WTC11 (cell line): ENCODE results near the gene FHOD3. TPM values are rescaled to one million over a fixed set of nuclear protein-coding genes. Genes with fewer than 3 reads are reported as not detected.

Experiments used
- ATAC-seq: fragments of 200-7000 bp; cut with Tn5 transposase; 2 replicates; pipeline ENCODE4 v1.10.0; 2021; ENCODE audit warnings: mild to moderate bottlenecking, moderate library complexity
- CTCF ChIA-PET: fragments of 300-600 bp; sonication (Branson Sonifier 250); formaldehyde crosslinking; loops from one replicate; lab custom pipeline; 2021; ENCODE audit warnings: antibody characterized with exemption; lab: Charles Lee
- POLR2A ChIA-PET: fragments of 350-600 bp; sonication (Branson Sonifier 250); formaldehyde crosslinking; loops from one replicate; lab custom pipeline; 2021; ENCODE audit warnings: antibody characterized with exemption; lab: Charles Lee
- DNase-seq: peaks from one replicate; pipeline ENCODE4 v3.0.0; 2021; ENCODE audit warnings: low spot score
- H3K27ac Mint-ChIP-seq: 2 replicates; pipeline ENCODE4 v1.8.0; 2021; ENCODE audit warnings: mixed read lengths
- H3K27me3 Mint-ChIP-seq: 2 replicates; pipeline ENCODE4 v1.8.0; 2021; ENCODE audit warnings: low read depth, mild to moderate bottlenecking, moderate library complexity, mixed read lengths
- H3K36me3 Mint-ChIP-seq: 2 replicates; pipeline ENCODE4 v1.8.0; 2021; ENCODE audit warnings: mixed read lengths
- H3K4me1 Mint-ChIP-seq: 2 replicates; pipeline ENCODE4 v1.8.0; 2022; ENCODE audit warnings: mixed read lengths
- H3K4me3 Mint-ChIP-seq: 2 replicates; pipeline ENCODE4 v1.8.0; 2021; ENCODE audit warnings: mild to moderate bottlenecking, moderate library complexity, mixed read lengths
- H3K9me3 Mint-ChIP-seq: 2 replicates; pipeline ENCODE4 v1.8.0; 2021; ENCODE audit warnings: mixed read lengths
- FOXP4 ChIP-seq: sonication (generic); formaldehyde crosslinking; IDR thresholded peaks from 2 replicates; pipeline ENCODE4 v1.8.0; 2022; ENCODE audit warnings: mild to moderate bottlenecking, missing genetic modification reagents
- HMGA2 ChIP-seq: fragments of 250-450 bp; sonication (Bioruptor Pico); IDR thresholded peaks from 2 replicates; pipeline ENCODE4 v1.4.0; 2021; ENCODE audit warnings: mild to moderate bottlenecking, moderate library complexity
- HMGXB4 ChIP-seq: sonication (generic); formaldehyde crosslinking; IDR thresholded peaks from 2 replicates; pipeline ENCODE4 v1.8.1; 2023; ENCODE audit warnings: mild to moderate bottlenecking, moderate library complexity, missing genetic modification reagents
- KAT7 ChIP-seq: sonication (generic); formaldehyde crosslinking; IDR thresholded peaks from 2 replicates; pipeline ENCODE4 v1.8.1; 2023; ENCODE audit warnings: missing genetic modification reagents, mild to moderate bottlenecking, borderline replicate concordance
- SMAD3 ChIP-seq: sonication (generic); formaldehyde crosslinking; IDR thresholded peaks from 2 replicates; pipeline ENCODE4 v1.8.0; 2022; ENCODE audit warnings: missing genetic modification reagents, mild to moderate bottlenecking, borderline replicate concordance
- SP1 ChIP-seq: sonication (generic); formaldehyde crosslinking; conservative IDR thresholded peaks from 2 replicates; pipeline ENCODE4 v1.8.1; 2022; ENCODE audit warnings: missing genetic modification reagents
- TP53 ChIP-seq: sonication (generic); formaldehyde crosslinking; IDR thresholded peaks from 2 replicates; pipeline ENCODE4 v1.8.1; 2023; ENCODE audit warnings: mild to moderate bottlenecking, missing genetic modification reagents
- USF2 ChIP-seq: sonication (generic); formaldehyde crosslinking; IDR thresholded peaks from 2 replicates; pipeline ENCODE4 v1.8.1; 2023; ENCODE audit warnings: mild to moderate bottlenecking, missing genetic modification reagents, moderate library complexity
- ZNF317 ChIP-seq: sonication (generic); formaldehyde crosslinking; IDR thresholded peaks from 2 replicates; pipeline ENCODE4 v1.8.1; 2023; ENCODE audit warnings: low read depth, mild to moderate bottlenecking, moderate library complexity, missing genetic modification reagents, borderline replicate concordance
- total RNA-seq: library from RNA; stranded (reverse); gene quantifications from 3 replicates; pipeline ENCODE4 v1.2.3, GENCODE V29; 2021
- TF ChIP-seq, protein P1 (sequence below): fragments of 250-450 bp; sonication (Bioruptor Pico); IDR thresholded peaks from 2 replicates; pipeline ENCODE4 v1.8.0; 2021; ENCODE audit warnings: mild to moderate bottlenecking
- TF ChIP-seq, protein P2 (sequence below): fragments of 250-450 bp; sonication (Bioruptor Pico); conservative IDR thresholded peaks from 2 replicates; pipeline ENCODE4 v1.9.0; 2021; ENCODE audit warnings: mild to moderate bottlenecking
- TF ChIP-seq, protein P3 (sequence below): fragments of 250-450 bp; sonication (Bioruptor Pico); IDR thresholded peaks from 2 replicates; pipeline ENCODE4 v1.9.0; 2021; ENCODE audit warnings: mild to moderate bottlenecking, borderline replicate concordance

The FHOD3 gene
- total RNA-seq, 1 experiment from 2014 or later: 3.8 TPM

DNA sequence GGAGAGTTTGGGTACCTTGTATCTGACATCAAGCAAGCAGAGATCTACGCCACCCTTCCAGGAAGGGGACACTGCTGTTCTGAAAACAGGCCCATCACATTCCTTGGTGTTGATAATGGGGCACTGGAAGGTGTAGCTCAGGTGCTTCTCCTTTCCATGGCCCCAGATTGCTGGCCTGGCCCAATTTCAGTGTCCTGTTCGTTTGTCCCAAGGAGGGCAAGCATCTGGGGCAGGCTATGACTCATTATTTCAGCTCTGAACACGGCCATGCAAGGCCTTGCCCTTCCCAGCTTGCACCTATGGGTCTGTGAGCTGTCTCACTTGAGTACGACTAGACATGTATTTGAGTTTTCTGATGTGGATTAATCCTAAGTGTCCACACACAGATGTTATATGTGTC lies 101.5 kb downstream of the FHOD3 start (continued):
- TF ChIP-seq KAT7: no peak

- ChIA-PET CTCF (no interaction called here), POLR2A (no interaction called here)
Measured at GRCh38 chr18:36401462-36401861, 103.9 kb downstream of the FHOD3 start.

GRCh38 chr18:36402765-36403396 lies 105.4 kb downstream of the FHOD3 start:
- Mint-ChIP-seq H3K27ac (no peak overlapping the region), H3K27me3 (no peaks in the 10 kb centered on the region)
- peak; percentile 39 for DNase-seq
- TF ChIP-seq FOXP4 (CRISPR knock-in tag): no peak
- no peak for TF ChIP-seq TP53 (CRISPR knock-in tag)
- TF ChIP-seq HMGXB4 (CRISPR knock-in tag): no peak
- TF ChIP-seq, protein P1, sequence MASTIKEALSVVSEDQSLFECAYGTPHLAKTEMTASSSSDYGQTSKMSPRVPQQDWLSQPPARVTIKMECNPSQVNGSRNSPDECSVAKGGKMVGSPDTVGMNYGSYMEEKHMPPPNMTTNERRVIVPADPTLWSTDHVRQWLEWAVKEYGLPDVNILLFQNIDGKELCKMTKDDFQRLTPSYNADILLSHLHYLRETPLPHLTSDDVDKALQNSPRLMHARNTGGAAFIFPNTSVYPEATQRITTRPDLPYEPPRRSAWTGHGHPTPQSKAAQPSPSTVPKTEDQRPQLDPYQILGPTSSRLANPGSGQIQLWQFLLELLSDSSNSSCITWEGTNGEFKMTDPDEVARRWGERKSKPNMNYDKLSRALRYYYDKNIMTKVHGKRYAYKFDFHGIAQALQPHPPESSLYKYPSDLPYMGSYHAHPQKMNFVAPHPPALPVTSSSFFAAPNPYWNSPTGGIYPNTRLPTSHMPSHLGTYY (CRISPR knock-in tag): no peak
- TF ChIP-seq, all 79 proteins: peak for 0
- H3K36me3 Mint-ChIP-seq: no peaks in the 10 kb centered on the region
- H3K4me3 Mint-ChIP-seq: no peak overlapping the region
- H3K9me3 Mint-ChIP-seq: no peaks in the 10 kb centered on the region
- peak; percentile 98 for ATAC-seq
- H3K4me1 Mint-ChIP-seq: peaks cover 14% of the 10 kb centered on the region
- POLR2A ChIA-PET: no interaction called here
- CTCF ChIA-PET: interaction anchor here (0.7 to 1.6 kb wide), 11 partner anchors 9 to 330 kb away, joined by 3 to 21 read pairs (median 3); no protein-coding TSS in a partner anchor

More at GRCh38 chr18:36401462-36401861, 103.9 kb downstream of the FHOD3 start:
- TF ChIP-seq, protein P2, sequence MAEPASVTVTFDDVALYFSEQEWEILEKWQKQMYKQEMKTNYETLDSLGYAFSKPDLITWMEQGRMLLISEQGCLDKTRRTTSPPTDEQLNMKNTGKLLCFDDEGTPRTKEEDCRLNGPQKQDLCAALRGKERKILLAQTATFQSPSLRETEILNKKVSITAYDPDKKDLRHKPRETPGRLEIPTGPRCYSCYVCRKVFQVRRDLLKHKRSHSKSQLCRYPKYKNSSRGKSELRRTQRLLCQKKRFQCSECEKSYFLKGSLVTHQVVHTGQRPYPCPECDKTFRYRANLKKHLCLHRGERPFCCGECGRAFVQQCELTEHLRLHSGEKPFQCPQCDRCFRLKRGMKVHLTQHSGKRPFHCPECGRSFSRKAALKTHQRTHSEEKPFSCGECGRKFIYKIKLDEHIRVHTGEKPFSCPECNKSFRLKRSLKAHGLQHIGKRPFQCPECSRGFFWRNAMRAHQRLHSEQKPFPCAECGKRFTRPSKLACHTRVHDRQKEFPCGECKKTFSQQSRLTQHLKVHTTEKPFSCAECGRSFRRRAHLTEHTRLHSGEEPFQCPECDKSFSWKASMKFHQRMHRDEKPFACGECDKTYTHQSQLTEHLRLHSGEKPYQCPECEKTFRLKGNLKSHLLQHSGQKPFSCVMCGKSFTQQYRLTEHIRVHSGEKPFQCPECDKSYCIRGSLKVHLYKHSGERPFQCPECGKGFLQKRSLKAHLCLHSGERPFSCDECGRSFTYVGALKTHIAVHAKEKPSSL (CRISPR knock-in tag): no peak
- TF ChIP-seq TP53 (CRISPR knock-in tag) (no peak), ZNF317 (CRISPR knock-in tag) (no peak), SP1 (CRISPR knock-in tag) (no peak), USF2 (CRISPR knock-in tag) (no peak), SMAD3 (no peak), HMGA2 (no peak)
- TF ChIP-seq, protein P3, sequence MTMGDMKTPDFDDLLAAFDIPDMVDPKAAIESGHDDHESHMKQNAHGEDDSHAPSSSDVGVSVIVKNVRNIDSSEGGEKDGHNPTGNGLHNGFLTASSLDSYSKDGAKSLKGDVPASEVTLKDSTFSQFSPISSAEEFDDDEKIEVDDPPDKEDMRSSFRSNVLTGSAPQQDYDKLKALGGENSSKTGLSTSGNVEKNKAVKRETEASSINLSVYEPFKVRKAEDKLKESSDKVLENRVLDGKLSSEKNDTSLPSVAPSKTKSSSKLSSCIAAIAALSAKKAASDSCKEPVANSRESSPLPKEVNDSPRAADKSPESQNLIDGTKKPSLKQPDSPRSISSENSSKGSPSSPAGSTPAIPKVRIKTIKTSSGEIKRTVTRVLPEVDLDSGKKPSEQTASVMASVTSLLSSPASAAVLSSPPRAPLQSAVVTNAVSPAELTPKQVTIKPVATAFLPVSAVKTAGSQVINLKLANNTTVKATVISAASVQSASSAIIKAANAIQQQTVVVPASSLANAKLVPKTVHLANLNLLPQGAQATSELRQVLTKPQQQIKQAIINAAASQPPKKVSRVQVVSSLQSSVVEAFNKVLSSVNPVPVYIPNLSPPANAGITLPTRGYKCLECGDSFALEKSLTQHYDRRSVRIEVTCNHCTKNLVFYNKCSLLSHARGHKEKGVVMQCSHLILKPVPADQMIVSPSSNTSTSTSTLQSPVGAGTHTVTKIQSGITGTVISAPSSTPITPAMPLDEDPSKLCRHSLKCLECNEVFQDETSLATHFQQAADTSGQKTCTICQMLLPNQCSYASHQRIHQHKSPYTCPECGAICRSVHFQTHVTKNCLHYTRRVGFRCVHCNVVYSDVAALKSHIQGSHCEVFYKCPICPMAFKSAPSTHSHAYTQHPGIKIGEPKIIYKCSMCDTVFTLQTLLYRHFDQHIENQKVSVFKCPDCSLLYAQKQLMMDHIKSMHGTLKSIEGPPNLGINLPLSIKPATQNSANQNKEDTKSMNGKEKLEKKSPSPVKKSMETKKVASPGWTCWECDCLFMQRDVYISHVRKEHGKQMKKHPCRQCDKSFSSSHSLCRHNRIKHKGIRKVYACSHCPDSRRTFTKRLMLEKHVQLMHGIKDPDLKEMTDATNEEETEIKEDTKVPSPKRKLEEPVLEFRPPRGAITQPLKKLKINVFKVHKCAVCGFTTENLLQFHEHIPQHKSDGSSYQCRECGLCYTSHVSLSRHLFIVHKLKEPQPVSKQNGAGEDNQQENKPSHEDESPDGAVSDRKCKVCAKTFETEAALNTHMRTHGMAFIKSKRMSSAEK (CRISPR knock-in tag): no peak
- no peak for DNase-seq
- Mint-ChIP-seq H3K27me3 (no peaks in the 10 kb centered on the region), H3K36me3 (peaks cover 7% of the 10 kb centered on the region), H3K4me3 (no peak overlapping the region), H3K27ac (no peak overlapping the region), H3K4me1 (peaks cover 14% of the 10 kb centered on the region), H3K9me3 (peaks cover 9% of the 10 kb centered on the region)
- ATAC-seq: no peak
